Measurements from ENCODE around the gene PTN. TPM values are rescaled to one million over a fixed set of nuclear protein-coding genes. Genes with fewer than 3 reads are reported as not detected.

The PTN gene
- polyA plus RNA-seq, 2 of the 4 experiments (the other 2 are of a cell fraction), result not detected

GRCh38 chr7:137221467-137221866 is 122.1 kb downstream of the PTN start:
- ChIA-PET CTCF (no interaction called here), POLR2A (no interaction called here)
- Histone ChIP-seq H3K4me1 (no peaks in the 10 kb centered on the region), H3K27ac (no peak overlapping the region), H3K9me3 (no peaks in the 10 kb centered on the region), H3K4me3 (no peak overlapping the region), H3K4me2 (no peak overlapping the region)
- no peak for DNase-seq (ENCODE audit: low read depth in 1 of 2, low spot score in 1 of 2)
- 0% methylated on average over 2 of the region's 3 CpGs for WGBS (ENCODE audit: missing lambda C conversion rate)
- no peak for ATAC-seq
- TF ChIP-seq HOXB5 (CRISPR knock-in tag; IDR thresholded peaks at IDR 0.05), result no peak
- no peak for TF ChIP-seq HES2 (IDR thresholded peaks at IDR 0.05)
- no peak for TF ChIP-seq RARB (CRISPR knock-in tag; IDR thresholded peaks at IDR 0.05)
- no peak for TF ChIP-seq POLR2A (IDR thresholded peaks at IDR 0.05; ENCODE audit: low read length)
- no peak for TF ChIP-seq PHF8 (IDR thresholded peaks at IDR 0.05; ENCODE audit: borderline replicate concordance, low read depth)
- TF ChIP-seq FOSB (CRISPR knock-in tag; IDR thresholded peaks at IDR 0.05), result no peak
- TF ChIP-seq RCOR1 (IDR thresholded peaks at IDR 0.05; ENCODE audit: low read depth, low read length), result no peak
- no peak for TF ChIP-seq HEYL (CRISPR knock-in tag; IDR thresholded peaks at IDR 0.05)
- TF ChIP-seq, protein P1, sequence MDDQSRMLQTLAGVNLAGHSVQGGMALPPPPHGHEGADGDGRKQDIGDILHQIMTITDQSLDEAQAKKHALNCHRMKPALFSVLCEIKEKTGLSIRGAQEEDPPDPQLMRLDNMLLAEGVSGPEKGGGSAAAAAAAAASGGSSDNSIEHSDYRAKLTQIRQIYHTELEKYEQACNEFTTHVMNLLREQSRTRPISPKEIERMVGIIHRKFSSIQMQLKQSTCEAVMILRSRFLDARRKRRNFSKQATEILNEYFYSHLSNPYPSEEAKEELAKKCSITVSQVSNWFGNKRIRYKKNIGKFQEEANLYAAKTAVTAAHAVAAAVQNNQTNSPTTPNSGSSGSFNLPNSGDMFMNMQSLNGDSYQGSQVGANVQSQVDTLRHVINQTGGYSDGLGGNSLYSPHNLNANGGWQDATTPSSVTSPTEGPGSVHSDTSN (IDR thresholded peaks at IDR 0.05), result no peak
- TF ChIP-seq CBX2 (IDR thresholded peaks at IDR 0.05; ENCODE audit: borderline replicate concordance, low read depth), result no peak
- TF ChIP-seq FOXS1 (CRISPR knock-in tag; IDR thresholded peaks at IDR 0.05), result no peak
- no peak for TF ChIP-seq NPAS2 (CRISPR knock-in tag; IDR thresholded peaks at IDR 0.05; ENCODE audit: borderline replicate concordance)
- no peak for TF ChIP-seq POLR2AphosphoS2 (conservative IDR thresholded peaks at IDR 0.05; ENCODE audit: low read length)
- TF ChIP-seq, protein P2, sequence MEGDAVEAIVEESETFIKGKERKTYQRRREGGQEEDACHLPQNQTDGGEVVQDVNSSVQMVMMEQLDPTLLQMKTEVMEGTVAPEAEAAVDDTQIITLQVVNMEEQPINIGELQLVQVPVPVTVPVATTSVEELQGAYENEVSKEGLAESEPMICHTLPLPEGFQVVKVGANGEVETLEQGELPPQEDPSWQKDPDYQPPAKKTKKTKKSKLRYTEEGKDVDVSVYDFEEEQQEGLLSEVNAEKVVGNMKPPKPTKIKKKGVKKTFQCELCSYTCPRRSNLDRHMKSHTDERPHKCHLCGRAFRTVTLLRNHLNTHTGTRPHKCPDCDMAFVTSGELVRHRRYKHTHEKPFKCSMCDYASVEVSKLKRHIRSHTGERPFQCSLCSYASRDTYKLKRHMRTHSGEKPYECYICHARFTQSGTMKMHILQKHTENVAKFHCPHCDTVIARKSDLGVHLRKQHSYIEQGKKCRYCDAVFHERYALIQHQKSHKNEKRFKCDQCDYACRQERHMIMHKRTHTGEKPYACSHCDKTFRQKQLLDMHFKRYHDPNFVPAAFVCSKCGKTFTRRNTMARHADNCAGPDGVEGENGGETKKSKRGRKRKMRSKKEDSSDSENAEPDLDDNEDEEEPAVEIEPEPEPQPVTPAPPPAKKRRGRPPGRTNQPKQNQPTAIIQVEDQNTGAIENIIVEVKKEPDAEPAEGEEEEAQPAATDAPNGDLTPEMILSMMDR (IDR thresholded peaks at IDR 0.05), result no peak
- TF ChIP-seq CHD4 (IDR thresholded peaks at IDR 0.05; ENCODE audit: borderline replicate concordance), result no peak
- TF ChIP-seq HOXB13 (CRISPR knock-in tag; IDR thresholded peaks at IDR 0.05; ENCODE audit: low read depth), result no peak
- TF ChIP-seq, protein P3, sequence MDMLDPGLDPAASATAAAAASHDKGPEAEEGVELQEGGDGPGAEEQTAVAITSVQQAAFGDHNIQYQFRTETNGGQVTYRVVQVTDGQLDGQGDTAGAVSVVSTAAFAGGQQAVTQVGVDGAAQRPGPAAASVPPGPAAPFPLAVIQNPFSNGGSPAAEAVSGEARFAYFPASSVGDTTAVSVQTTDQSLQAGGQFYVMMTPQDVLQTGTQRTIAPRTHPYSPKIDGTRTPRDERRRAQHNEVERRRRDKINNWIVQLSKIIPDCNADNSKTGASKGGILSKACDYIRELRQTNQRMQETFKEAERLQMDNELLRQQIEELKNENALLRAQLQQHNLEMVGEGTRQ (IDR thresholded peaks at IDR 0.05), result no peak
- TF ChIP-seq MAX (IDR thresholded peaks at IDR 0.05), result no peak
- TF ChIP-seq MAFK (IDR thresholded peaks at IDR 0.05; ENCODE audit: partially characterized antibody), result no peak
- TF ChIP-seq KDM5A (IDR thresholded peaks at IDR 0.05), result no peak
- no peak for FAIRE-seq

DNA sequence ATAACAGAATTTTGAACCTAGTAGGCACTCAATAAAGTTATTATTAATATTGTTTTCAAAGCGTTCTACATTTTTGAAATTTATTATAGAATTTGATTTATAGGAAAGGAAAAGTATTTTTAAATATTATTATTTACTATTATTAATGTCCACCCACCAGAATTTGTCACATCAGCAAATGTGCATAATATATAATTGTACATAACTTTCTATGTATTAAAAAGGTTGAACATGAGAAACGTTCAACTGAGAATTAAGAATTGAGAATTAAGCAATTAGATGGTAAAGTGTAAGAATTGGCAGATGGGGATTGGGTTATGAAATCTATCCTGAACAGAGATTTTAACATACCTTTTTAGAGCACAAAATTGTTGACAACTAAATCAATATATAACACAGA is 129.8 kb downstream of the PTN start:
- DNase-seq (ENCODE audit: low read depth in 1 of 2, low spot score in 1 of 2) (no peak), FAIRE-seq (no peak), ATAC-seq (no peak)
- ChIA-PET POLR2A (no interaction called here), CTCF (no interaction called here)
- no peak overlapping the region for H3K4me2 ChIP-seq
- TF ChIP-seq MAFK (IDR thresholded peaks at IDR 0.05; ENCODE audit: partially characterized antibody) (peak; percentile 55), EHMT2 (IDR thresholded peaks at IDR 0.05; ENCODE audit: low read depth) (no peak)
- H3K4me3 ChIP-seq, result no peak overlapping the region
- H3K27ac ChIP-seq, result no peak overlapping the region
- H3K4me1 ChIP-seq, result no peaks in the 10 kb centered on the region
- H3K9me3 ChIP-seq, result no peaks in the 10 kb centered on the region
- WGBS (ENCODE audit: missing lambda C conversion rate), result 4% methylated on average over 2 of the region's 2 CpGs
